ENCODE data around the gene UBE2J2.

DNA sequence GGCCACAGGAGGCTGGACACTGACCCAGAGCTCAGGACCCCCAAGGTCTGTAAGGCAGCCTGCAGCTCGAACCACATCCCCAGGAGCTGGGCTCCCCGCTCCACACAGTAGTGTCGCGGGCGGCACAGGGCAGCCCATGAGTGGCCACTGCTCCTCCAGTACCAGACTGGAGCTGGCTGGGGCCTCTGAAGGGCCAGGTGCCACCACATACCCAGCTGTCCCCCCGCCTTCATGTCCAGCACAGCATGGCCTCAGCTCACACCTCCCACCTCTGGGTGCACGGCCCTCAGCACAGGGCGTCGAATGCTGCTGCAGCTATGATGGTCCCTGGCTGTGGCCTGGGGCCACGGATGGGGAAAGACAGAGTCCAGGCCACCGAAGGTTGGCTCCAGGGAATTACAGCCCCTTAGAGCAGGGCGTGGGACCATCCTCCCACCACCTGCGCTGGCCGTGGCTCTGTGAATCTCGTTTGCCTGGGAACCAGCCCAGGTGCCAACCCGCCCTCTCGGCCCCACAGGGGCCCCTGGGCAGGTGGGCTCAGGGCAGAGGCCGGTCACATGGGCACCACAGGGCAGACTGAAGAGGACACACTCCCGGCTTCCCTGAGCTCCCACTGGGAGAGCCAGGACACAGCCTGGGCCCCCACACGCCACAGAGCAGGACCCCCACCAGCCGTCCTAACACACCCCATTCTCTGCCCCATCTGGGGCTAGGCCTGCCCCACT is 57.6 kb downstream of the UBE2J2 start:
- TF ChIP-seq, protein P1, sequence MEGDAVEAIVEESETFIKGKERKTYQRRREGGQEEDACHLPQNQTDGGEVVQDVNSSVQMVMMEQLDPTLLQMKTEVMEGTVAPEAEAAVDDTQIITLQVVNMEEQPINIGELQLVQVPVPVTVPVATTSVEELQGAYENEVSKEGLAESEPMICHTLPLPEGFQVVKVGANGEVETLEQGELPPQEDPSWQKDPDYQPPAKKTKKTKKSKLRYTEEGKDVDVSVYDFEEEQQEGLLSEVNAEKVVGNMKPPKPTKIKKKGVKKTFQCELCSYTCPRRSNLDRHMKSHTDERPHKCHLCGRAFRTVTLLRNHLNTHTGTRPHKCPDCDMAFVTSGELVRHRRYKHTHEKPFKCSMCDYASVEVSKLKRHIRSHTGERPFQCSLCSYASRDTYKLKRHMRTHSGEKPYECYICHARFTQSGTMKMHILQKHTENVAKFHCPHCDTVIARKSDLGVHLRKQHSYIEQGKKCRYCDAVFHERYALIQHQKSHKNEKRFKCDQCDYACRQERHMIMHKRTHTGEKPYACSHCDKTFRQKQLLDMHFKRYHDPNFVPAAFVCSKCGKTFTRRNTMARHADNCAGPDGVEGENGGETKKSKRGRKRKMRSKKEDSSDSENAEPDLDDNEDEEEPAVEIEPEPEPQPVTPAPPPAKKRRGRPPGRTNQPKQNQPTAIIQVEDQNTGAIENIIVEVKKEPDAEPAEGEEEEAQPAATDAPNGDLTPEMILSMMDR (IDR thresholded peaks at IDR 0.05): no peak
- TF ChIP-seq POLR2A (IDR thresholded peaks at IDR 0.05): no peak
